Measurements from ENCODE around the gene NMB.

DNA sequence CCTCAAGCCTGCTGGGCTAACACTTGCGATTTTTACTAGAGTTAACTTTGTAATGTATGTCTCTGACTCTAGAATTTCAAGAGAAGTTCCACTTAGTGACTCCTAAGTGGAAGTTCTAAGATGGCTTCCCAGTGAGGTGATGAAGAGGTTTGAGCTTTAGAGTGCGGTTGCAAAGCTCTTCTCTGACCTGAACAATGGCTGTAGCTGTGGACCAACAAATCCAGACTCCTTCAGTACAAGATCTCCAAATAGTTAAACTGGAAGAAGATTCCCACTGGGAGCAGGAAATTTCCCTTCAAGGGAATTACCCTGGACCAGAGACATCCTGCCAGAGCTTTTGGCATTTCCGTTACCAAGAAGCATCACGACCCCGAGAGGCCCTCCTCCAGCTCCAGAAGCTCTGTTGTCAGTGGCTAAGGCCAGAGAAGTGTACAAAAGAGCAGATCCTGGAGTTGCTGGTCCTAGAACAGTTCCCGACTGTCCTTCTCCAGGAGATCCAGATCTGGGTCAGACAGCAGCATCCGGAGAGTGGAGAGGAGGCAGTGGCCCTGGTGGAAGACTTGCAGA is 26.2 kb downstream of the NMB start:
- TF ChIP-seq, protein P1, sequence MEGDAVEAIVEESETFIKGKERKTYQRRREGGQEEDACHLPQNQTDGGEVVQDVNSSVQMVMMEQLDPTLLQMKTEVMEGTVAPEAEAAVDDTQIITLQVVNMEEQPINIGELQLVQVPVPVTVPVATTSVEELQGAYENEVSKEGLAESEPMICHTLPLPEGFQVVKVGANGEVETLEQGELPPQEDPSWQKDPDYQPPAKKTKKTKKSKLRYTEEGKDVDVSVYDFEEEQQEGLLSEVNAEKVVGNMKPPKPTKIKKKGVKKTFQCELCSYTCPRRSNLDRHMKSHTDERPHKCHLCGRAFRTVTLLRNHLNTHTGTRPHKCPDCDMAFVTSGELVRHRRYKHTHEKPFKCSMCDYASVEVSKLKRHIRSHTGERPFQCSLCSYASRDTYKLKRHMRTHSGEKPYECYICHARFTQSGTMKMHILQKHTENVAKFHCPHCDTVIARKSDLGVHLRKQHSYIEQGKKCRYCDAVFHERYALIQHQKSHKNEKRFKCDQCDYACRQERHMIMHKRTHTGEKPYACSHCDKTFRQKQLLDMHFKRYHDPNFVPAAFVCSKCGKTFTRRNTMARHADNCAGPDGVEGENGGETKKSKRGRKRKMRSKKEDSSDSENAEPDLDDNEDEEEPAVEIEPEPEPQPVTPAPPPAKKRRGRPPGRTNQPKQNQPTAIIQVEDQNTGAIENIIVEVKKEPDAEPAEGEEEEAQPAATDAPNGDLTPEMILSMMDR (IDR thresholded peaks at IDR 0.05 in 8 of 11, conservative IDR thresholded peaks at IDR 0.05 in 3 of 11) = no peak
- no peak for TF ChIP-seq POLR2A (IDR thresholded peaks at IDR 0.05)

Measured in spleen (tissue), 7 donors.